Subcutaneous adipose tissue (tissue), 4 donors: ENCODE results near the gene FAM171A1. TPM values are rescaled to one million over a fixed set of nuclear protein-coding genes. Genes with fewer than 3 reads are reported as not detected.

Experiments used
- CTCF ChIP-seq: fragments of 450-650 bp; IDR thresholded peaks from one replicate; pipeline ENCODE4 v1.5.1; 2016; ENCODE audit warnings: low read depth, mild to moderate bottlenecking, control low read depth, antibody characterized with exemption, moderate library complexity
- total RNA-seq, 4 donors: library from RNA; depleted of rRNA; stranded (reverse); fragments of >200 nt; gene quantifications; one replicate each; pipeline ENCODE4 v1.1.0, GENCODE V29; 2016

Gene FAM171A1
- total RNA-seq, 4 donors from 2014 or later = 9.2 to 23.6 (median 12.2) TPM

GRCh38 chr10:15202639-15203038 is 168.4 kb downstream of the FAM171A1 start:
- no peak for TF ChIP-seq CTCF

- TF ChIP-seq CTCF = no peak
Measured at GRCh38 chr10:15201589-15202300, 169.3 kb downstream of the FAM171A1 start.

DNA sequence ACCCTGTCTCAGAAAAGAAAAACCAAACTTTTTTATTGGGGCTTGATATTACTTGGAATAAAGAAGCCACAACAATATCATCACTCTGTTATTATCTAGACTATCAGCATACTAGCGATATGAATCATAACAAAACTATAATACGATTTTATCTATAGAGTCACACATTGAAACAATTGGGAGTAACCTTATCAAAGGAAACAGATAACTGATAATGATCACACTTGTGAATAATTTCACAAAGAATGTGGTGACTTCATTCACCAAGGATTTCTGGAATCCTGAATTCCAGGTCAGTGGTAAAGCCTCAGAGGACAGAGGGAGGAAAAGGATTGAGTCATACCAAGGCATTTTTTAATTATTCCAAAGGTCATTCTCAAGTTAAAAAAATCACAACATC is 170.5 kb downstream of the FAM171A1 start:
- no peak for TF ChIP-seq CTCF

- TF ChIP-seq CTCF = no peak
Measured at GRCh38 chr10:15197911-15198310, 173.2 kb downstream of the FAM171A1 start.

DNA sequence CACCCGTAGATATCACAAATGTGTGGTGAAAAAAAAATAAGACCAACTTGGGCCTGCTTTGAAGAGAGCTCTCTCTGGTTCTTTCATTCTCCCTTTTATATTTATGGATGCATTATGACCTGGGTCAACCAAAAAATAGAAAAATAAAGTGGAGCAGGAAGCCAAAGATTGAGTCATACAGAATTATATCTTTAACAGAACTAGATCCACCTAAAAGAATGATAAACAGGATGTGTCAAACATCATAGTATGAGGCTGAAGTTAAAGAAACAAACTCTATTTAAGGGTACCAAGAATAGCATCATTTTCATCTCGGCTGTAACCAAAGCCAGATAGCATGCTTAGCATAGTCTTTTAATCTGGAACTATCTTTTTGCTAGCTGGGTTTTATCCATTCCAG is 173.8 kb downstream of the FAM171A1 start:
- TF ChIP-seq CTCF = no peak

DNA sequence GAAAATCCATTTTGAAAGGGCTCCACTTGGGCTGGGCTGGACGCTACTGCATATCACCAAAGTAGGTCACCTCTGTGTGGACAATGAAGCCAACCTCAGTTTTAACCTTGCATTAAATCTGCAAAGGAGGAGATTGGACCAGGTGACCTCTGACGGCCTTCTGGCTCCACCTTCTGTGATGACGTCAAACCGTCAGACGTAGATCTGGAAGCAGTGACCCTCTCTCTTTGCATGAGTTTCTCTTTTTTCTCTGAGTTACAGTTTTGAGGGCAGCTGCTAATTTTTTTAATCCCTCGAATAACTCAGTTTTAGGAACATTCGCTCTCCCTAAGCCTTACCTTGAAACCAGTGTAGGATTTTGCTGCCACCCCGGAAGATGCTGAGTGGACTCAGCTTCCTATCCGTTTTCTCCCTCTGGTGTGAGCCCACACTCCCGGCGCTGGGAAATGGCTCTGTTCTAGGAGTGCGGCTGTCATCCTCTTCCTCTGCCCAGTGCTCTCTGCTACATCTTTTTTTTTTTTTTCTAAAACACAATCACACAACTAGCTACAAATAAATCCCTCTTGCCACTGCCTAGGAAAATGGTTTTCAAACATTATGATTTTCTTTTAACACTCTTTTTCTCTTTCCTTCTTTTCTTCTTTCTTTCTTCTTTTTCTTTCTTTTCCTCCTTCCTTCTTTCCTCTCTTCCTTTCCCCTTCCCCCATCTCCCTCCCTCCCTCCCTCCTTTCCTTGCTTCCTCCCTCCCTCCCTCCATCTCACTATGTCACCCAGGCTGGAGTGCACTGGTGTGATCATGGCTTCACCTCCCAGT is 174.9 kb downstream of the FAM171A1 start:
- no peak for TF ChIP-seq CTCF

DNA sequence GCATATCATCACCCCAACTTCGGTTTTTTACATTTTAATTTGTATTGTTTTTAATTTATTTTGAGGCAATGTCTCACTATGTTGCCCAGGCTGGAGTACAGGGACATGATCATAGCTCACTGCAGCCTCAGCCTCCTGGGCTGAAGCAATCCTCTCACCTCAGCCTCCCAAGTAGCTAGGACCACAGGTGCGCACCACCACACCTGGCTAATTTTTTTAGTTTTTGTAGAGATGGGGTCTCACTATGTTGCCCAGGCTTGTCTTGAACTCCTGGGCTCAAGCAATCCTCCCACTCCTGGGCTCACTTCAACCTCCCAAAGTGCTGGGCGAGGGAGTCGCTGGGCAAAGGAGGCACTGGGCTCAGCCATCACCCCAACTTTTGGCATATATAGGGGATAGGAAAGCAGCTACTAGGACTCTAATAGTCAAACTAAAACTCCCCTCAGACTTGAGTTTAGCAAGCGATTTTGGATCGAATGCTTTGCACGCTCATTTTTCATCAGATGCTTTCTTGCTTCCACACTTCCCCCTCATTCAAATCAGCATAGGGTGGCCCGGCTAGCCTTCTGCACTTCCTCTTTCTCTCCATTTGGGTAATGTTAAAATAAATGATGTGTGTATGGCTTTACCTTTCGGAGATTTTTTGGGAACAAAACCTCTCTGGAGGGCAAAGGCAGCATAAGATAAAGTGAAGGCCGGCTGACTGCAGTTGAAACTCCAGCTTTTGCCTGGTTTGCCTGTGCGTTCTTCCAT is 181.8 kb downstream of the FAM171A1 start:
- TF ChIP-seq CTCF = no peak
